Measurements from ENCODE around the gene SLC4A8.

Gene SLC4A8

DNA sequence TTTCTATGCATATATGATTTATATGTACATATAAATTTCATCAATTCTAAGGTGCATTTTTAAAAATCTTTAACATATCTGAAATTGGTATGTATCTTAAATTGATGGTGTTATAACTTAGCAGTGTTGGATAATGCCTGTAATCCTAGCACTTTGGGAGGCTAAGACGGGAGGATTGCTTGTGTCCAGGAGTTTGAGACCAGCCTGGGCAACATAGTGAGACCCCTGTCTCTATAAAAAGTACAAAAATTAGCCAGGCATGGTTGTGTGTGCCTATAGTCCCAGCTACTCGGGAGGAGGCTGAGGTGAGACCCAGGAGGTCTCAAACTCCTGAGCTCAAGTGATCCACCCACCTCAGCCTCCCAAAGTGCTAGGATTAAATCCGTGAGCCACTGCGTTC lies 27.0 kb upstream of the SLC4A8 start:
- Histone ChIP-seq H4K91ac (ENCODE audit: low read depth, low read length, poor library complexity) (no peak overlapping the region), H2AFZ (ENCODE audit: low read length) (no peak overlapping the region), H3K4me1 (ENCODE audit: control insufficient read depth in 2 of 2, insufficient read depth in 1 of 2, low read depth in 1 of 2, low read length in 2 of 2) (no peaks in the 10 kb centered on the region), H3K27ac (replicated peaks; ENCODE audit: low read length) (no peak overlapping the region), H3K14ac (ENCODE audit: low read length) (no peak overlapping the region), H3K4me2 (ENCODE audit: insufficient read depth, low read length, poor library complexity, severe bottlenecking) (no peak overlapping the region), H3K4ac (ENCODE audit: low read length) (no peak overlapping the region), H3K18ac (ENCODE audit: low read length) (no peak overlapping the region), H3K79me1 (ENCODE audit: low read depth, low read length) (no peaks in the 10 kb centered on the region), H3K36me3 (replicated peaks in 1 of 2; ENCODE audit: control insufficient read depth in 2 of 2, insufficient read depth in 2 of 2, low read length in 2 of 2) (no peaks in the 10 kb centered on the region), H3K4me3 (ENCODE audit: low read length in 2 of 2) (no peak overlapping the region), H3K27me3 (ENCODE audit: control insufficient read depth in 3 of 3, insufficient read depth in 3 of 3, low read depth in 1 of 3, low read length in 3 of 3) (peaks cover 0 to 53% (median 16%) of the 10 kb centered on the region in 3 experiments), H3K23ac (ENCODE audit: low read depth, low read length, poor library complexity) (no peak overlapping the region), H2BK5ac (ENCODE audit: low read length) (no peak overlapping the region), H3K9me3 (replicated peaks in 1 of 2; ENCODE audit: control insufficient read depth in 2 of 2, insufficient read depth in 1 of 2, low read depth in 1 of 2, low read length in 2 of 2) (peaks cover 0 to 5% of the 10 kb centered on the region in 2 donors), H2BK15ac (ENCODE audit: low read length) (no peak overlapping the region), H2BK12ac (ENCODE audit: low read length) (no peak overlapping the region), H4K8ac (ENCODE audit: low read depth, low read length) (no peak overlapping the region), H2BK120ac (ENCODE audit: low read depth, low read length) (no peak overlapping the region), H2AK5ac (ENCODE audit: low read depth, low read length) (no peak overlapping the region), H3K9ac (ENCODE audit: low read depth, low read length, poor library complexity) (no peak overlapping the region)
- no peak for DNase-seq (ENCODE audit: low spot score)
- no CpG with 5 or more reads among the region's 4 CpGs for WGBS, 2 donors (ENCODE audit: extremely low coverage in 2 of 2, insufficient read length in 2 of 2, insufficient replicate concordance in 1 of 2)

DNA sequence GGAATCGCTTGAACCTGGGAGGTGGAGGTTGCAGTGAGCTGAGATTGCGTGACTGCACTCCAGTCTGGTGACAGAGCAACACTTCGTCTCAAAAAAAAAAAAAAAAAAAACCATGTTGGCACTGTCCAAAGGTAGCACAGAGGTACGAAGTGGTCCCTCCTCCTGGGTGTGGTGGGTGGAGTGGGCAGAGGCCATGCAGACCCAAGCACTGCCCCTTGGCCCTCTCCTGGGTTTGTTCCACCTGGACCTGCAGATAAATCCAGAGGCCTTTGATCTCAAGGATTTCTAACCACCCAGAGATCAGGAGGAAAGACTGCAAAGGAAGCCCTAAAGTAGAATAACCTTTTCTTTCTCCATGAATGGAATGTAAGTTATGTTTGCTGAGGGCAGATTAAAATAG lies 24.7 kb upstream of the SLC4A8 start:
- H3K27ac ChIP-seq (replicated peaks; ENCODE audit: low read length), result no peak overlapping the region
- no peaks in the 10 kb centered on the region for H3K4me1 ChIP-seq (ENCODE audit: control insufficient read depth in 2 of 2, insufficient read depth in 1 of 2, low read depth in 1 of 2, low read length in 2 of 2)
- H3K4me3 ChIP-seq (ENCODE audit: low read length in 2 of 2), result no peak overlapping the region

DNA sequence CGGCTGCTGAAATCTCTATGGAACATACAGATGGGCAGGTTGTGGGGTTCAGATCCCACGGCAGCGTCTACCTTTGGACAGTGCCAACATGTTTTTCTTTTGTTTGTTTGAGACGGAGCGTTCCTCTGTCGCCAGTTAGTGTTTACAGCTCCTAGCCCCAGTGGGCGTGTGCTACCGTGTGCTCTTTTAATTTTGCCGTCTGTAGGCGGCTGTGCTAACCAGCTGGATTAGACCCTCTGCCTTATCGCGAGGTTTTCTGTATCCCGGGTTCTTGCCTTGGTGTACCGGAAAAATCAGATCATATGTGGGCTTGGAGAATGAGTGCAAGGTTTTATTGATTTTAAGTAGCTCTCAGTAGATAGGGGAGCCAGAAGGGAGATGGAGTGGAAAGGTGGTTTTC lies 23.6 kb upstream of the SLC4A8 start:
- no peaks in the 10 kb centered on the region for H3K79me1 ChIP-seq (ENCODE audit: low read depth, low read length)
- H2BK5ac ChIP-seq (ENCODE audit: low read length), result no peak overlapping the region
- no peak overlapping the region for H3K23ac ChIP-seq (ENCODE audit: low read depth, low read length, poor library complexity)
- peak overlapping the region; percentile 23 for H4K8ac ChIP-seq (ENCODE audit: low read depth, low read length)
- H3K9me3 ChIP-seq (replicated peaks in 1 of 2; ENCODE audit: control insufficient read depth in 2 of 2, insufficient read depth in 1 of 2, low read depth in 1 of 2, low read length in 2 of 2), result no peaks in the 10 kb centered on the region
- H2BK12ac ChIP-seq (ENCODE audit: low read length), result no peak overlapping the region
- no peak for DNase-seq (ENCODE audit: low spot score)
- no peak overlapping the region for H4K91ac ChIP-seq (ENCODE audit: low read depth, low read length, poor library complexity)
- peaks cover 0 to 52% (median 0%) of the 10 kb centered on the region in 3 experiments for H3K27me3 ChIP-seq (ENCODE audit: control insufficient read depth in 3 of 3, insufficient read depth in 3 of 3, low read depth in 1 of 3, low read length in 3 of 3)
- peak overlapping the region; percentile 71 for H2BK15ac ChIP-seq (ENCODE audit: low read length)
- H3K18ac ChIP-seq (ENCODE audit: low read length), result no peak overlapping the region
- no peak overlapping the region for H2AFZ ChIP-seq (ENCODE audit: low read length)
- H2BK120ac ChIP-seq (ENCODE audit: low read depth, low read length), result no peak overlapping the region
- no peak overlapping the region for H3K4me2 ChIP-seq (ENCODE audit: insufficient read depth, low read length, poor library complexity, severe bottlenecking)
- no peaks in the 10 kb centered on the region for H3K4me1 ChIP-seq (ENCODE audit: control insufficient read depth in 2 of 2, insufficient read depth in 1 of 2, low read depth in 1 of 2, low read length in 2 of 2)
- no peak overlapping the region for H3K27ac ChIP-seq (replicated peaks; ENCODE audit: low read length)
- WGBS, 2 donors (ENCODE audit: extremely low coverage in 2 of 2, insufficient read length in 2 of 2, insufficient replicate concordance in 1 of 2), result no CpG with 5 or more reads among the region's 14 CpGs
- no peak overlapping the region for H3K9ac ChIP-seq (ENCODE audit: low read depth, low read length, poor library complexity)
- no peak overlapping the region for H3K4ac ChIP-seq (ENCODE audit: low read length)
- peak overlapping the region; percentile 56 for H2AK5ac ChIP-seq (ENCODE audit: low read depth, low read length)
- no peak overlapping the region for H3K14ac ChIP-seq (ENCODE audit: low read length)
- H3K4me3 ChIP-seq (ENCODE audit: low read length in 2 of 2), result no peak overlapping the region
- H3K36me3 ChIP-seq (replicated peaks in 1 of 2; ENCODE audit: control insufficient read depth in 2 of 2, insufficient read depth in 2 of 2, low read length in 2 of 2), result no peaks in the 10 kb centered on the region

More for the DNA sequence above, 24.7 kb upstream of the SLC4A8 start:
- H2AFZ ChIP-seq (ENCODE audit: low read length), result no peak overlapping the region
- no peak overlapping the region for H2BK12ac ChIP-seq (ENCODE audit: low read length)
- WGBS, 2 donors (ENCODE audit: extremely low coverage in 2 of 2, insufficient read length in 2 of 2, insufficient replicate concordance in 1 of 2), result no CpG with 5 or more reads among the region's 4 CpGs
- no peaks in the 10 kb centered on the region for H3K9me3 ChIP-seq (replicated peaks in 1 of 2; ENCODE audit: control insufficient read depth in 2 of 2, insufficient read depth in 1 of 2, low read depth in 1 of 2, low read length in 2 of 2)
- H3K79me1 ChIP-seq (ENCODE audit: low read depth, low read length), result no peaks in the 10 kb centered on the region
- no peak overlapping the region for H4K8ac ChIP-seq (ENCODE audit: low read depth, low read length)
- H4K91ac ChIP-seq (ENCODE audit: low read depth, low read length, poor library complexity), result no peak overlapping the region
- H2AK5ac ChIP-seq (ENCODE audit: low read depth, low read length), result no peak overlapping the region
- no peak overlapping the region for H3K23ac ChIP-seq (ENCODE audit: low read depth, low read length, poor library complexity)
- H3K27me3 ChIP-seq (ENCODE audit: control insufficient read depth in 3 of 3, insufficient read depth in 3 of 3, low read depth in 1 of 3, low read length in 3 of 3), result peaks cover 0 to 50% (median 0%) of the 10 kb centered on the region in 3 experiments
- no peak overlapping the region for H3K14ac ChIP-seq (ENCODE audit: low read length)
- no peak overlapping the region for H2BK5ac ChIP-seq (ENCODE audit: low read length)
- H3K36me3 ChIP-seq (replicated peaks in 1 of 2; ENCODE audit: control insufficient read depth in 2 of 2, insufficient read depth in 2 of 2, low read length in 2 of 2), result no peaks in the 10 kb centered on the region
- H2BK120ac ChIP-seq (ENCODE audit: low read depth, low read length), result no peak overlapping the region
- no peak overlapping the region for H3K9ac ChIP-seq (ENCODE audit: low read depth, low read length, poor library complexity)
- H2BK15ac ChIP-seq (ENCODE audit: low read length), result no peak overlapping the region
- no peak overlapping the region for H3K18ac ChIP-seq (ENCODE audit: low read length)
- H3K4ac ChIP-seq (ENCODE audit: low read length), result no peak overlapping the region
- DNase-seq (ENCODE audit: low spot score), result no peak
- H3K4me2 ChIP-seq (ENCODE audit: insufficient read depth, low read length, poor library complexity, severe bottlenecking), result no peak overlapping the region

DNA sequence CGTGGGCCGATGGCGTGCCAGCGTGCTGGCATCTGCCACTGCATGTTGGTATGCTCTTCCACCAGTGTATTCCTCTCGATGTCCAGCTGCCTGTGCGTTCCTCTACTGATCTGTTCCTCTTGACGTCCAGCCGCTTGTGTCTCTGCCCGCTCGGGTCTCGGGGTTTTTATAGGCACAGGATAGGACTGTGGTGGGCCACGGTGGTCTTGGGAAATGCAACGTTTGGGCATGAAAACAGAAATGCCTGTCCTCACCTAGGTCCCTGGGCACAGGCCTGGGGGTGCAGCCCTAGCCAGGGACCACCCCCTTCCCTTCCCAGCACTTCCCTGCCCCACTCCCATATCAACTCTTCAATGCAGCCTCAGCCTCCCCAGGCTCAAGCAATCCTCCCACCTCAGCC lies 23.1 kb upstream of the SLC4A8 start:
- Histone ChIP-seq H3K79me1 (ENCODE audit: low read depth, low read length) (no peaks in the 10 kb centered on the region), H3K9me3 (replicated peaks in 1 of 2; ENCODE audit: control insufficient read depth in 2 of 2, insufficient read depth in 1 of 2, low read depth in 1 of 2, low read length in 2 of 2) (no peaks in the 10 kb centered on the region), H3K4me1 (ENCODE audit: control insufficient read depth in 2 of 2, insufficient read depth in 1 of 2, low read depth in 1 of 2, low read length in 2 of 2) (no peaks in the 10 kb centered on the region), H4K91ac (ENCODE audit: low read depth, low read length, poor library complexity) (no peak overlapping the region), H3K23ac (ENCODE audit: low read depth, low read length, poor library complexity) (no peak overlapping the region), H2BK5ac (ENCODE audit: low read length) (no peak overlapping the region), H2BK12ac (ENCODE audit: low read length) (no peak overlapping the region), H2AFZ (ENCODE audit: low read length) (no peak overlapping the region), H3K4me3 (ENCODE audit: low read length in 2 of 2) (no peak overlapping the region), H3K18ac (ENCODE audit: low read length) (no peak overlapping the region), H4K8ac (ENCODE audit: low read depth, low read length) (peak overlapping the region; percentile 23), H3K27me3 (ENCODE audit: control insufficient read depth in 3 of 3, insufficient read depth in 3 of 3, low read depth in 1 of 3, low read length in 3 of 3) (peaks cover 0 to 57% (median 0%) of the 10 kb centered on the region in 3 experiments), H3K4ac (ENCODE audit: low read length) (no peak overlapping the region), H2AK5ac (ENCODE audit: low read depth, low read length) (peak overlapping the region; percentile 28), H3K4me2 (ENCODE audit: insufficient read depth, low read length, poor library complexity, severe bottlenecking) (no peak overlapping the region), H3K27ac (replicated peaks; ENCODE audit: low read length) (no peak overlapping the region), H3K9ac (ENCODE audit: low read depth, low read length, poor library complexity) (no peak overlapping the region), H3K14ac (ENCODE audit: low read length) (no peak overlapping the region), H2BK120ac (ENCODE audit: low read depth, low read length) (no peak overlapping the region), H2BK15ac (ENCODE audit: low read length) (peak overlapping the region; percentile 71), H3K36me3 (replicated peaks in 1 of 2; ENCODE audit: control insufficient read depth in 2 of 2, insufficient read depth in 2 of 2, low read length in 2 of 2) (no peaks in the 10 kb centered on the region)
- no peak for DNase-seq (ENCODE audit: low spot score)
- no CpG with 5 or more reads among the region's 13 CpGs for WGBS, 2 donors (ENCODE audit: extremely low coverage in 2 of 2, insufficient read length in 2 of 2, insufficient replicate concordance in 1 of 2)

All from neuronal stem cell (in vitro differentiated cells).